ENCODE data around the gene ROR2.

DNA sequence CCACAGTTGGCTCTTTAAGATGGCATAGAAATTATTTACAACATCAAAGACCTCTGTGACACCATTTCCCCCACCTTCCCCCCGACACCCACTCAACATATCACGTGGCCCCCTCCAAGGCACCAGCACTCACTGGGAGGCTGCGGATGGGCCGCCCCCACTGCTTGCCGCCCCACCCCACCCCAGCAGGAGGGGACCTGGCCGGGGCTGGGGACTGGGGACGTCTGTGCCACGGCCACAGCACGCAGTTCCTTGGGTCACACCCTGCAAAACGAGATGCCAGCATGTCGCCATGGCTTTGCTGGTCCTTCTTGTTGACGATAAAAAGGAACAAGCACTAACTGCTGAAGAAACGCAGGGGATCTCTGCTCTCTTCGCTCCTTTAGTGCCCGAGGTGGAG is 269.0 kb downstream of the ROR2 start:
- TF ChIP-seq, protein P1, sequence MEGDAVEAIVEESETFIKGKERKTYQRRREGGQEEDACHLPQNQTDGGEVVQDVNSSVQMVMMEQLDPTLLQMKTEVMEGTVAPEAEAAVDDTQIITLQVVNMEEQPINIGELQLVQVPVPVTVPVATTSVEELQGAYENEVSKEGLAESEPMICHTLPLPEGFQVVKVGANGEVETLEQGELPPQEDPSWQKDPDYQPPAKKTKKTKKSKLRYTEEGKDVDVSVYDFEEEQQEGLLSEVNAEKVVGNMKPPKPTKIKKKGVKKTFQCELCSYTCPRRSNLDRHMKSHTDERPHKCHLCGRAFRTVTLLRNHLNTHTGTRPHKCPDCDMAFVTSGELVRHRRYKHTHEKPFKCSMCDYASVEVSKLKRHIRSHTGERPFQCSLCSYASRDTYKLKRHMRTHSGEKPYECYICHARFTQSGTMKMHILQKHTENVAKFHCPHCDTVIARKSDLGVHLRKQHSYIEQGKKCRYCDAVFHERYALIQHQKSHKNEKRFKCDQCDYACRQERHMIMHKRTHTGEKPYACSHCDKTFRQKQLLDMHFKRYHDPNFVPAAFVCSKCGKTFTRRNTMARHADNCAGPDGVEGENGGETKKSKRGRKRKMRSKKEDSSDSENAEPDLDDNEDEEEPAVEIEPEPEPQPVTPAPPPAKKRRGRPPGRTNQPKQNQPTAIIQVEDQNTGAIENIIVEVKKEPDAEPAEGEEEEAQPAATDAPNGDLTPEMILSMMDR (IDR thresholded peaks at IDR 0.05; ENCODE audit: control extremely low read depth in 1 of 3, insufficient read depth in 1 of 3, low read depth in 1 of 3, low read length in 3 of 3) = no peak
- TF ChIP-seq JUN (IDR thresholded peaks at IDR 0.05; ENCODE audit: low read depth, low read length) (no peak), GTF2F1 (IDR thresholded peaks at IDR 0.05; ENCODE audit: borderline replicate concordance, low read depth, low read length) (no peak), EZH2 (IDR thresholded peaks at IDR 0.05; ENCODE audit: low read depth, low read length, severe bottlenecking) (no peak), SUZ12 (IDR thresholded peaks at IDR 0.05; ENCODE audit: low read length) (no peak), TAF7 (optimal IDR thresholded peaks at IDR 0.05; ENCODE audit: borderline replicate concordance, low read depth, low read length) (no peak), YY1 (IDR thresholded peaks at IDR 0.05; ENCODE audit: low read depth, low read length) (no peak), CHD1 (IDR thresholded peaks at IDR 0.05; ENCODE audit: low read depth, low read length) (no peak), POLR2A (IDR thresholded peaks at IDR 0.05; ENCODE audit: control extremely low read depth in 1 of 2, low read depth in 2 of 2, low read length in 2 of 2) (no peak), SP1 (IDR thresholded peaks at IDR 0.05; ENCODE audit: low read depth, low read length) (no peak), RFX5 (IDR thresholded peaks at IDR 0.05; ENCODE audit: borderline replicate concordance, low read depth, low read length) (no peak), SP2 (IDR thresholded peaks at IDR 0.05; ENCODE audit: low read length) (no peak), HDAC2 (IDR thresholded peaks at IDR 0.05; ENCODE audit: borderline replicate concordance in 1 of 2, low read depth in 2 of 2, low read length in 2 of 2) (no peak)
- TF ChIP-seq, protein P2, sequence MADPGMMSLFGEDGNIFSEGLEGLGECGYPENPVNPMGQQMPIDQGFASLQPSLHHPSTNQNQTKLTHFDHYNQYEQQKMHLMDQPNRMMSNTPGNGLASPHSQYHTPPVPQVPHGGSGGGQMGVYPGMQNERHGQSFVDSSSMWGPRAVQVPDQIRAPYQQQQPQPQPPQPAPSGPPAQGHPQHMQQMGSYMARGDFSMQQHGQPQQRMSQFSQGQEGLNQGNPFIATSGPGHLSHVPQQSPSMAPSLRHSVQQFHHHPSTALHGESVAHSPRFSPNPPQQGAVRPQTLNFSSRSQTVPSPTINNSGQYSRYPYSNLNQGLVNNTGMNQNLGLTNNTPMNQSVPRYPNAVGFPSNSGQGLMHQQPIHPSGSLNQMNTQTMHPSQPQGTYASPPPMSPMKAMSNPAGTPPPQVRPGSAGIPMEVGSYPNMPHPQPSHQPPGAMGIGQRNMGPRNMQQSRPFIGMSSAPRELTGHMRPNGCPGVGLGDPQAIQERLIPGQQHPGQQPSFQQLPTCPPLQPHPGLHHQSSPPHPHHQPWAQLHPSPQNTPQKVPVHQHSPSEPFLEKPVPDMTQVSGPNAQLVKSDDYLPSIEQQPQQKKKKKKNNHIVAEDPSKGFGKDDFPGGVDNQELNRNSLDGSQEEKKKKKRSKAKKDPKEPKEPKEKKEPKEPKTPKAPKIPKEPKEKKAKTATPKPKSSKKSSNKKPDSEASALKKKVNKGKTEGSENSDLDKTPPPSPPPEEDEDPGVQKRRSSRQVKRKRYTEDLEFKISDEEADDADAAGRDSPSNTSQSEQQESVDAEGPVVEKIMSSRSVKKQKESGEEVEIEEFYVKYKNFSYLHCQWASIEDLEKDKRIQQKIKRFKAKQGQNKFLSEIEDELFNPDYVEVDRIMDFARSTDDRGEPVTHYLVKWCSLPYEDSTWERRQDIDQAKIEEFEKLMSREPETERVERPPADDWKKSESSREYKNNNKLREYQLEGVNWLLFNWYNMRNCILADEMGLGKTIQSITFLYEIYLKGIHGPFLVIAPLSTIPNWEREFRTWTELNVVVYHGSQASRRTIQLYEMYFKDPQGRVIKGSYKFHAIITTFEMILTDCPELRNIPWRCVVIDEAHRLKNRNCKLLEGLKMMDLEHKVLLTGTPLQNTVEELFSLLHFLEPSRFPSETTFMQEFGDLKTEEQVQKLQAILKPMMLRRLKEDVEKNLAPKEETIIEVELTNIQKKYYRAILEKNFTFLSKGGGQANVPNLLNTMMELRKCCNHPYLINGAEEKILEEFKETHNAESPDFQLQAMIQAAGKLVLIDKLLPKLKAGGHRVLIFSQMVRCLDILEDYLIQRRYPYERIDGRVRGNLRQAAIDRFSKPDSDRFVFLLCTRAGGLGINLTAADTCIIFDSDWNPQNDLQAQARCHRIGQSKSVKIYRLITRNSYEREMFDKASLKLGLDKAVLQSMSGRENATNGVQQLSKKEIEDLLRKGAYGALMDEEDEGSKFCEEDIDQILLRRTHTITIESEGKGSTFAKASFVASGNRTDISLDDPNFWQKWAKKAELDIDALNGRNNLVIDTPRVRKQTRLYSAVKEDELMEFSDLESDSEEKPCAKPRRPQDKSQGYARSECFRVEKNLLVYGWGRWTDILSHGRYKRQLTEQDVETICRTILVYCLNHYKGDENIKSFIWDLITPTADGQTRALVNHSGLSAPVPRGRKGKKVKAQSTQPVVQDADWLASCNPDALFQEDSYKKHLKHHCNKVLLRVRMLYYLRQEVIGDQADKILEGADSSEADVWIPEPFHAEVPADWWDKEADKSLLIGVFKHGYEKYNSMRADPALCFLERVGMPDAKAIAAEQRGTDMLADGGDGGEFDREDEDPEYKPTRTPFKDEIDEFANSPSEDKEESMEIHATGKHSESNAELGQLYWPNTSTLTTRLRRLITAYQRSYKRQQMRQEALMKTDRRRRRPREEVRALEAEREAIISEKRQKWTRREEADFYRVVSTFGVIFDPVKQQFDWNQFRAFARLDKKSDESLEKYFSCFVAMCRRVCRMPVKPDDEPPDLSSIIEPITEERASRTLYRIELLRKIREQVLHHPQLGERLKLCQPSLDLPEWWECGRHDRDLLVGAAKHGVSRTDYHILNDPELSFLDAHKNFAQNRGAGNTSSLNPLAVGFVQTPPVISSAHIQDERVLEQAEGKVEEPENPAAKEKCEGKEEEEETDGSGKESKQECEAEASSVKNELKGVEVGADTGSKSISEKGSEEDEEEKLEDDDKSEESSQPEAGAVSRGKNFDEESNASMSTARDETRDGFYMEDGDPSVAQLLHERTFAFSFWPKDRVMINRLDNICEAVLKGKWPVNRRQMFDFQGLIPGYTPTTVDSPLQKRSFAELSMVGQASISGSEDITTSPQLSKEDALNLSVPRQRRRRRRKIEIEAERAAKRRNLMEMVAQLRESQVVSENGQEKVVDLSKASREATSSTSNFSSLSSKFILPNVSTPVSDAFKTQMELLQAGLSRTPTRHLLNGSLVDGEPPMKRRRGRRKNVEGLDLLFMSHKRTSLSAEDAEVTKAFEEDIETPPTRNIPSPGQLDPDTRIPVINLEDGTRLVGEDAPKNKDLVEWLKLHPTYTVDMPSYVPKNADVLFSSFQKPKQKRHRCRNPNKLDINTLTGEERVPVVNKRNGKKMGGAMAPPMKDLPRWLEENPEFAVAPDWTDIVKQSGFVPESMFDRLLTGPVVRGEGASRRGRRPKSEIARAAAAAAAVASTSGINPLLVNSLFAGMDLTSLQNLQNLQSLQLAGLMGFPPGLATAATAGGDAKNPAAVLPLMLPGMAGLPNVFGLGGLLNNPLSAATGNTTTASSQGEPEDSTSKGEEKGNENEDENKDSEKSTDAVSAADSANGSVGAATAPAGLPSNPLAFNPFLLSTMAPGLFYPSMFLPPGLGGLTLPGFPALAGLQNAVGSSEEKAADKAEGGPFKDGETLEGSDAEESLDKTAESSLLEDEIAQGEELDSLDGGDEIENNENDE (IDR thresholded peaks at IDR 0.05; ENCODE audit: insufficient replicate concordance, low read length) = no peak

Data from H1 (cell line).